H1 (cell line): ENCODE results near the gene FAM200B. TPM values are rescaled to one million over a fixed set of nuclear protein-coding genes. Genes with fewer than 3 reads are reported as not detected.

Experiments
- CTCF ChIA-PET: fragments of 300-600 bp; sonication (Branson Sonifier 250); formaldehyde crosslinking; loops from one replicate; lab custom pipeline; 2021; ENCODE audit not compliant: partially characterized antibody; lab: Charles Lee
- POLR2A ChIA-PET: fragments of 300-600 bp; sonication (Branson Sonifier 250); formaldehyde crosslinking; loops from one replicate; lab custom pipeline; 2021; ENCODE audit warnings: inconsistent platforms; ENCODE audit not compliant: partially characterized antibody; lab: Charles Lee
- DNase-seq, 2 experiments: peaks; one replicate each; pipeline versions ENCODE4 v3.0.0 to v3.0.0-alpha.2; 2010 to 2022; ENCODE audit warnings: low spot score in 2 of 2, low read depth in 1 of 2, mixed read lengths in 1 of 2
- FAIRE-seq: peaks from 2 replicates; lab custom pipeline; 2011; peaks lifted over from hg19 to GRCh38; lab: Jason Lieb, UNC
- H2AFZ ChIP-seq: 2 replicates; pipeline ENCODE4 v1.8.1; 2012; ENCODE audit warnings: low read length, inconsistent platforms
- H2AK5ac ChIP-seq: 2 replicates; pipeline ENCODE4 v1.6.1; 2013; ENCODE audit warnings: low read depth, low read length
- H2BK120ac ChIP-seq: replicated peaks from 2 replicates; pipeline ENCODE3; 2013; ENCODE audit warnings: low read depth, low read length, inconsistent platforms
- H2BK12ac ChIP-seq: 2 replicates; pipeline ENCODE4 v1.6.1; 2013; ENCODE audit warnings: low read depth, low read length
- H2BK15ac ChIP-seq: 2 replicates; pipeline ENCODE4 v1.6.1; 2013; ENCODE audit warnings: low read length
- H2BK20ac ChIP-seq: 2 replicates; pipeline ENCODE4 v1.6.1; 2013; ENCODE audit warnings: low read length
- H2BK5ac ChIP-seq: 2 replicates; pipeline ENCODE4 v1.6.1; 2013; ENCODE audit warnings: low read depth, low read length
- H3K14ac ChIP-seq: 2 replicates; pipeline ENCODE4 v1.6.1; 2013; ENCODE audit warnings: inconsistent platforms; ENCODE audit not compliant: insufficient read length
- H3K18ac ChIP-seq: 2 replicates; pipeline ENCODE4 v1.6.1; 2013; ENCODE audit warnings: low read length; ENCODE audit errors: extremely low read depth
- H3K23ac ChIP-seq: 2 replicates; pipeline ENCODE4 v1.6.1; 2013; ENCODE audit warnings: inconsistent platforms; ENCODE audit not compliant: insufficient read length
- H3K23me2 ChIP-seq: 2 replicates; pipeline ENCODE4 v1.6.1; 2013; ENCODE audit warnings: low read depth, low read length
- H3K27ac ChIP-seq: 2 replicates; pipeline ENCODE4 v1.6.1; 2011; ENCODE audit warnings: low read depth, low read length, inconsistent platforms
- H3K27me3 ChIP-seq, 4 experiments: replicated peaks in 1 of 4; 1 replicate in 1 of 4; 2 replicates in 3 of 4; pipeline versions ENCODE4 v1.6.1 to v1.8.1; 2011 to 2013; ENCODE audit warnings: low read length in 3 of 4, mild to moderate bottlenecking in 3 of 4, inconsistent platforms in 2 of 4, mixed read lengths in 2 of 4, moderate library complexity in 1 of 4; ENCODE audit not compliant: control insufficient read depth in 3 of 4, insufficient read depth in 3 of 4; ENCODE audit errors: extremely low read depth in 1 of 4
- H3K36me3 ChIP-seq, 4 experiments: 2 replicates each; pipeline versions ENCODE4 v1.6.1 to v1.8.1; 2011 to 2013; ENCODE audit warnings: mild to moderate bottlenecking in 4 of 4, low read length in 3 of 4, moderate library complexity in 2 of 4, control low read depth in 1 of 4, inconsistent platforms in 1 of 4; ENCODE audit not compliant: insufficient read depth in 4 of 4, control insufficient read depth in 2 of 4
- H3K4ac ChIP-seq: replicated peaks from 2 replicates; pipeline ENCODE3; 2013; ENCODE audit warnings: low read length, low read depth, mixed read lengths, inconsistent platforms; ENCODE audit not compliant: insufficient read length
- H3K4me1 ChIP-seq, 4 experiments: replicated peaks in 1 of 4; 1 replicate in 1 of 4; 2 replicates in 3 of 4; pipeline versions ENCODE4 v1.6.1 to v1.8.1; 2011 to 2013; ENCODE audit warnings: low read length in 3 of 4, inconsistent platforms in 2 of 4, mixed read lengths in 1 of 4; ENCODE audit not compliant: insufficient read depth in 4 of 4, control insufficient read depth in 3 of 4
- H3K4me2 ChIP-seq, 2 experiments: 2 replicates each; pipeline versions ENCODE4 v1.6.1 to v1.8.1; 2011 to 2013; ENCODE audit warnings: low read depth in 2 of 2, low read length in 2 of 2, control low read depth in 1 of 2, inconsistent platforms in 1 of 2, mild to moderate bottlenecking in 1 of 2; ENCODE audit not compliant: insufficient read depth in 1 of 2
- H3K4me3 ChIP-seq, 4 experiments: fragments of 200-600, 300-600 bp in 1 of 4; sonication (generic), shearing (Covaris generic), sonication (Bioruptor Twin) in 1 of 4; 2 replicates each; pipeline versions ENCODE4 v1.5.1 to v1.8.1; 2011 to 2016; ENCODE audit warnings: low read length in 4 of 4, low read depth in 3 of 4, control low read depth in 2 of 4, inconsistent platforms in 2 of 4, mild to moderate bottlenecking in 2 of 4, mixed read lengths in 1 of 4, moderate library complexity in 1 of 4; ENCODE audit not compliant: insufficient read depth in 2 of 4; ENCODE audit errors: extremely low read depth in 1 of 4
- H3K56ac ChIP-seq: replicated peaks from 2 replicates; pipeline ENCODE3; 2013; ENCODE audit warnings: low read depth, mild to moderate bottlenecking, mixed read lengths, low read length, inconsistent platforms; ENCODE audit not compliant: insufficient read length
- H3K79me1 ChIP-seq: 2 replicates; pipeline ENCODE4 v1.6.1; 2013; ENCODE audit warnings: low read depth, low read length, control low read depth
- H3K79me2 ChIP-seq, 2 experiments: 2 replicates each; pipeline versions ENCODE4 v1.6.1 to v1.8.1; 2012 to 2013; ENCODE audit warnings: low read length in 2 of 2, mild to moderate bottlenecking in 2 of 2, inconsistent platforms in 1 of 2; ENCODE audit not compliant: insufficient read depth in 2 of 2, control insufficient read depth in 1 of 2
- H3K9ac ChIP-seq, 4 experiments: replicated peaks in 1 of 4; 1 replicate in 1 of 4; 2 replicates in 3 of 4; pipeline versions ENCODE4 v1.6.1 to v1.8.1; 2011 to 2013; ENCODE audit warnings: low read depth in 3 of 4, low read length in 3 of 4, control low read depth in 2 of 4, mild to moderate bottlenecking in 2 of 4, moderate library complexity in 2 of 4, inconsistent platforms in 1 of 4; ENCODE audit errors: extremely low read depth in 1 of 4
- H3K9me3 ChIP-seq, 2 experiments: 2 replicates each; pipeline versions ENCODE4 v1.6.1 to v1.8.1; 2012 to 2013; ENCODE audit warnings: mild to moderate bottlenecking in 2 of 2, moderate library complexity in 2 of 2, control low read depth in 1 of 2, inconsistent platforms in 1 of 2, low read depth in 1 of 2, low read length in 1 of 2, mixed read lengths in 1 of 2; ENCODE audit not compliant: insufficient read depth in 2 of 2
- H4K20me1 ChIP-seq, 2 experiments: replicated peaks in 1 of 2; 2 replicates each; pipeline versions ENCODE3 to v1.8.1; 2011 to 2013; ENCODE audit warnings: inconsistent platforms in 2 of 2, low read length in 2 of 2, mild to moderate bottlenecking in 1 of 2; ENCODE audit not compliant: insufficient read depth in 2 of 2, control insufficient read depth in 1 of 2
- H4K5ac ChIP-seq: 2 replicates; pipeline ENCODE4 v1.6.1; 2013; ENCODE audit warnings: low read length, low read depth, mixed read lengths, inconsistent platforms; ENCODE audit not compliant: insufficient read length
- H4K8ac ChIP-seq: 2 replicates; pipeline ENCODE4 v1.8.0; 2013; ENCODE audit warnings: mild to moderate bottlenecking, moderate library complexity, low read length, inconsistent platforms; ENCODE audit not compliant: insufficient read depth; ENCODE audit errors: extremely low read depth
- H4K91ac ChIP-seq: replicated peaks from 2 replicates; pipeline ENCODE3; 2013; ENCODE audit warnings: low read length, mixed read lengths, inconsistent platforms; ENCODE audit not compliant: insufficient read length
- ATF2 ChIP-seq: IDR thresholded peaks from 2 replicates; pipeline ENCODE4 v1.6.1; 2012; ENCODE audit warnings: low read length, inconsistent platforms
- E2F6 ChIP-seq: IDR thresholded peaks from 2 replicates; pipeline ENCODE4 v1.6.1; 2012; ENCODE audit warnings: inconsistent platforms
- FOSL1 ChIP-seq: IDR thresholded peaks from 2 replicates; pipeline ENCODE4 v1.6.1; 2011; ENCODE audit warnings: mild to moderate bottlenecking, low read depth, low read length, moderate library complexity; ENCODE audit not compliant: insufficient read depth
- GTF2F1 ChIP-seq: IDR thresholded peaks from 2 replicates; pipeline ENCODE4 v1.6.1; 2012; ENCODE audit warnings: low read depth, low read length, improper control_type of control experiment, borderline replicate concordance
- MAFK ChIP-seq: IDR thresholded peaks from 2 replicates; pipeline ENCODE4 v1.6.1; 2012; ENCODE audit warnings: low read depth, mild to moderate bottlenecking, improper control_type of control experiment, low read length
- NANOG ChIP-seq: IDR thresholded peaks from 2 replicates; pipeline ENCODE4 v1.6.1; 2011; ENCODE audit warnings: low read length, low read depth, mild to moderate bottlenecking, inconsistent platforms; ENCODE audit not compliant: insufficient read depth, poor library complexity, severe bottlenecking
- POU5F1 ChIP-seq: IDR thresholded peaks from 2 replicates; pipeline ENCODE4 v1.6.1; 2011; ENCODE audit warnings: low read depth, mild to moderate bottlenecking, low read length, moderate library complexity
- RBBP5 ChIP-seq: IDR thresholded peaks from 2 replicates; pipeline ENCODE4 v1.7.1; 2012; ENCODE audit warnings: low read depth, mild to moderate bottlenecking, inconsistent platforms, low read length, moderate library complexity, borderline replicate concordance
- RXRA ChIP-seq: IDR thresholded peaks from 2 replicates; pipeline ENCODE4 v1.6.1; 2011; ENCODE audit warnings: low read depth, mild to moderate bottlenecking, low read length, moderate library complexity; ENCODE audit not compliant: insufficient read depth
- SRF ChIP-seq: IDR thresholded peaks from 2 replicates; pipeline ENCODE4 v1.6.1; 2011; ENCODE audit warnings: mild to moderate bottlenecking, low read depth, low read length, moderate library complexity
- YY1 ChIP-seq: IDR thresholded peaks from 2 replicates; pipeline ENCODE4 v1.6.1; 2011; ENCODE audit warnings: low read depth, mild to moderate bottlenecking, low read length
- WGBS, 2 experiments: shearing (Covaris generic) in 1 of 2; methylation state at CpG; one replicate each; pipeline versions ENCODE4 v1.1.6 to v1.1.7; 2013 to 2015; ENCODE audit warnings: low lambda C conversion rate in 2 of 2, mixed read lengths in 2 of 2, inconsistent platforms in 1 of 2, low coverage in 1 of 2, missing lambda C conversion rate in 1 of 2; ENCODE audit not compliant: insufficient replicate concordance in 2 of 2, insufficient coverage in 1 of 2, insufficient read length in 1 of 2; ENCODE audit errors: extremely low coverage in 1 of 2, missing lambda C conversion rate in 1 of 2; 5-methylcytosine and 5-hydroxymethylcytosine counted together
- polyA plus RNA-seq, 7 experiments: library from polyadenylated mRNA; depleted of rRNA in 3 of 7; stranded (reverse) in 5 of 7; unstranded in 2 of 7; fragments of >200 nt in 5 of 7; fragments of 200-250 nt in 2 of 7; gene quantifications; 1 replicate in 5 of 7; 2 replicates in 1 of 7; 4 replicates in 1 of 7; pipeline versions ENCODE4 v1.2.1 to v1.2.3, GENCODE V29; 2011 to 2013; ENCODE audit warnings: missing spikeins in 2 of 7, mixed read lengths in 2 of 7
- total RNA-seq: library from RNA; stranded (reverse); fragmentation: NEBNext Ultra II Directional; extraction: Animal tissue kit (Norgen Biotek cat#: 25700); gene quantifications from 2 replicates; pipeline ENCODE4 v1.2.1, GENCODE V29; 2021

The FAM200B gene
- total and polyA plus RNA-seq, 2 of the 8 experiments (the other 6 are each of a cell fraction or from before 2014, with no cell fraction given) = 10.7 to 23.7 TPM

- no peak for FAIRE-seq
- 87% methylated on average over 7 of the region's 7 CpGs; no CpG with 5 or more reads in 1 of the 2 experiments for WGBS, 2 experiments
- TF ChIP-seq ATF2 (no peak), E2F6 (no peak), FOSL1 (no peak), POU5F1 (no peak), GTF2F1 (no peak), NANOG (no peak), YY1 (no peak), SRF (no peak), RBBP5 (no peak), MAFK (no peak), RXRA (no peak)
Measured at GRCh38 chr4:15707363-15707715, 25.7 kb downstream of the FAM200B start.

More at GRCh38 chr4:15707363-15707715, 25.7 kb downstream of the FAM200B start:
- Histone ChIP-seq H4K20me1 (no peaks in the 10 kb centered on the region), H2AK5ac (no peak overlapping the region), H2AFZ (no peak overlapping the region), H3K27me3 (no peaks in the 10 kb centered on the region; a peak in 1 of 7 replicates), H3K79me2 (no peaks in the 10 kb centered on the region), H3K9ac (no peak overlapping the region), H2BK120ac (no peak overlapping the region), H3K36me3 (no peaks in the 10 kb centered on the region), H3K27ac (no peak overlapping the region), H4K91ac (no peak overlapping the region), H3K14ac (no peak overlapping the region), H3K4me3 (no peak overlapping the region), H4K8ac (no peak overlapping the region), H3K4ac (no peak overlapping the region), H2BK20ac (no peak overlapping the region), H3K79me1 (no peaks in the 10 kb centered on the region), H3K23ac (no peak overlapping the region), H4K5ac (no peak overlapping the region), H2BK5ac (no peak overlapping the region), H3K56ac (no peak overlapping the region), H3K23me2 (peaks cover 5% of the 10 kb centered on the region; the same call in 1 of the 2 replicates), H3K4me1 (peaks cover 0 to 3% (median 0%) of the 10 kb centered on the region in 4 experiments; a peak in 1 of 7 replicates), H3K18ac (no peak overlapping the region), H3K9me3 (no peaks in the 10 kb centered on the region), H3K4me2 (no peak overlapping the region), H2BK12ac (no peak overlapping the region), H2BK15ac (no peak overlapping the region)
- no peak for DNase-seq
- CTCF ChIA-PET = interaction anchor here (0.7 kb wide), 1 partner anchor 12 kb away, joined by 3 read pairs; no protein-coding TSS in a partner anchor
- POLR2A ChIA-PET = interaction anchor here (1.5 kb wide), 1 partner anchor 53 kb away, joined by 3 read pairs; no protein-coding TSS in a partner anchor
